ENCODE results near the gene TIFAB. TPM values are rescaled to one million over a fixed set of nuclear protein-coding genes. Genes with fewer than 3 reads are reported as not detected.

TIFAB gene
- polyA plus RNA-seq, 1 of the 3 experiments (the other 2 are of a cell fraction), result not detected

DNA sequence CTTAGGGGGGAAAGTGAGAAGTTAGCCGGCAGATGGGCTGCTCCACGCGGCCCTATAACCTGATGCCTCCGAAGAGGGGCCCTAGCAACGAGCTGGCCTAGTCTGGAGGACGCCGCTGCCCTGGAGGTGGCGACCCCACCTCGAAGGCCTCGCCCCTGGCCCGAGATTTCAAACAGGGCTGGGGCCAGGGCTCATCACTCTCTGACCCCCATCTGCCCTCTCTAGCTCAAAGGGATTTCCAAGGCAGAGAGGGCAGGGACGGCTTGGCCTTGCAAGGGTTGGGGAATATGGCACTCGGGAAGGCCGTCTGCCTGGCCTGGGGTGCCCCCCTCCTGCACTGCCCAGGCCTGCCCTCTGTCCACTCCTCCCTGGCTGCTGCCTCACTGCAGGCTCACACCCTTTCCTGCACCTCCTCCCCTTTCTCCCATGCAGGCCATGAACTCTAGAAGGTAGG lies 25.5 kb upstream of the TIFAB start:
- H3K4me3 ChIP-seq (ENCODE audit: low read depth in 2 of 2, low read length in 1 of 2), result no peak overlapping the region
- WGBS (ENCODE audit: low lambda C conversion rate), result 71% methylated on average over 13 of the region's 14 CpGs
- ChIA-PET POLR2A (interaction anchor here (0.6 kb wide), 1 partner anchor 994 kb away, joined by 3 read pairs; no protein-coding TSS in a partner anchor), CTCF (interaction anchor here (1.8 to 3.9 kb wide), 3 partner anchors 10 to 74 kb away, joined by 6 to 52 read pairs (median 13); no protein-coding TSS in a partner anchor)
- H3F3A ChIP-seq (replicated peaks; ENCODE audit: insufficient read depth), result no peaks in the 10 kb centered on the region
- no peaks in the 10 kb centered on the region for H3K9me2 ChIP-seq
- no peaks in the 10 kb centered on the region for H3K9me3 ChIP-seq
- H3K9ac ChIP-seq, result no peak overlapping the region
- TF ChIP-seq SMC3 (IDR thresholded peaks at IDR 0.05; ENCODE audit: low read depth, low read length) (no peak), RCOR1 (IDR thresholded peaks at IDR 0.05; ENCODE audit: low read length) (no peak), ELF1 (IDR thresholded peaks at IDR 0.05) (no peak), POLR2AphosphoS5 (IDR thresholded peaks at IDR 0.05; ENCODE audit: low read depth, low read length) (no peak), TCF12 (IDR thresholded peaks at IDR 0.05) (no peak), FOXM1 (IDR thresholded peaks at IDR 0.05; ENCODE audit: low read depth) (no peak), GABPA (IDR thresholded peaks at IDR 0.05; ENCODE audit: low read depth) (no peak), MXI1 (IDR thresholded peaks at IDR 0.05; ENCODE audit: low read depth, low read length) (no peak), JUND (IDR thresholded peaks at IDR 0.05) (no peak), NFIC (IDR thresholded peaks at IDR 0.05; ENCODE audit: borderline replicate concordance) (no peak), REST (IDR thresholded peaks at IDR 0.05; ENCODE audit: low read depth, low read length) (no peak)
- TF ChIP-seq, protein P1, sequence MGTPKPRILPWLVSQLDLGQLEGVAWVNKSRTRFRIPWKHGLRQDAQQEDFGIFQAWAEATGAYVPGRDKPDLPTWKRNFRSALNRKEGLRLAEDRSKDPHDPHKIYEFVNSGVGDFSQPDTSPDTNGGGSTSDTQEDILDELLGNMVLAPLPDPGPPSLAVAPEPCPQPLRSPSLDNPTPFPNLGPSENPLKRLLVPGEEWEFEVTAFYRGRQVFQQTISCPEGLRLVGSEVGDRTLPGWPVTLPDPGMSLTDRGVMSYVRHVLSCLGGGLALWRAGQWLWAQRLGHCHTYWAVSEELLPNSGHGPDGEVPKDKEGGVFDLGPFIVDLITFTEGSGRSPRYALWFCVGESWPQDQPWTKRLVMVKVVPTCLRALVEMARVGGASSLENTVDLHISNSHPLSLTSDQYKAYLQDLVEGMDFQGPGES (IDR thresholded peaks at IDR 0.05; ENCODE audit: low read depth, low read length), result no peak
- TF ChIP-seq, protein P2, sequence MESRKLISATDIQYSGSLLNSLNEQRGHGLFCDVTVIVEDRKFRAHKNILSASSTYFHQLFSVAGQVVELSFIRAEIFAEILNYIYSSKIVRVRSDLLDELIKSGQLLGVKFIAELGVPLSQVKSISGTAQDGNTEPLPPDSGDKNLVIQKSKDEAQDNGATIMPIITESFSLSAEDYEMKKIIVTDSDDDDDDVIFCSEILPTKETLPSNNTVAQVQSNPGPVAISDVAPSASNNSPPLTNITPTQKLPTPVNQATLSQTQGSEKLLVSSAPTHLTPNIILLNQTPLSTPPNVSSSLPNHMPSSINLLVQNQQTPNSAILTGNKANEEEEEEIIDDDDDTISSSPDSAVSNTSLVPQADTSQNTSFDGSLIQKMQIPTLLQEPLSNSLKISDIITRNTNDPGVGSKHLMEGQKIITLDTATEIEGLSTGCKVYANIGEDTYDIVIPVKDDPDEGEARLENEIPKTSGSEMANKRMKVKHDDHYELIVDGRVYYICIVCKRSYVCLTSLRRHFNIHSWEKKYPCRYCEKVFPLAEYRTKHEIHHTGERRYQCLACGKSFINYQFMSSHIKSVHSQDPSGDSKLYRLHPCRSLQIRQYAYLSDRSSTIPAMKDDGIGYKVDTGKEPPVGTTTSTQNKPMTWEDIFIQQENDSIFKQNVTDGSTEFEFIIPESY (IDR thresholded peaks at IDR 0.05; ENCODE audit: borderline replicate concordance, low read depth), result no peak
- TF ChIP-seq, protein P3, sequence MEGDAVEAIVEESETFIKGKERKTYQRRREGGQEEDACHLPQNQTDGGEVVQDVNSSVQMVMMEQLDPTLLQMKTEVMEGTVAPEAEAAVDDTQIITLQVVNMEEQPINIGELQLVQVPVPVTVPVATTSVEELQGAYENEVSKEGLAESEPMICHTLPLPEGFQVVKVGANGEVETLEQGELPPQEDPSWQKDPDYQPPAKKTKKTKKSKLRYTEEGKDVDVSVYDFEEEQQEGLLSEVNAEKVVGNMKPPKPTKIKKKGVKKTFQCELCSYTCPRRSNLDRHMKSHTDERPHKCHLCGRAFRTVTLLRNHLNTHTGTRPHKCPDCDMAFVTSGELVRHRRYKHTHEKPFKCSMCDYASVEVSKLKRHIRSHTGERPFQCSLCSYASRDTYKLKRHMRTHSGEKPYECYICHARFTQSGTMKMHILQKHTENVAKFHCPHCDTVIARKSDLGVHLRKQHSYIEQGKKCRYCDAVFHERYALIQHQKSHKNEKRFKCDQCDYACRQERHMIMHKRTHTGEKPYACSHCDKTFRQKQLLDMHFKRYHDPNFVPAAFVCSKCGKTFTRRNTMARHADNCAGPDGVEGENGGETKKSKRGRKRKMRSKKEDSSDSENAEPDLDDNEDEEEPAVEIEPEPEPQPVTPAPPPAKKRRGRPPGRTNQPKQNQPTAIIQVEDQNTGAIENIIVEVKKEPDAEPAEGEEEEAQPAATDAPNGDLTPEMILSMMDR (IDR thresholded peaks at IDR 0.05), result no peak
- no peaks in the 10 kb centered on the region for H3K36me3 ChIP-seq (replicated peaks in 1 of 2; ENCODE audit: control insufficient read depth in 1 of 2, insufficient read depth in 2 of 2, low read length in 1 of 2)
- H3K27ac ChIP-seq (ENCODE audit: low read depth in 2 of 2, low read length in 1 of 2), result no peak overlapping the region
- H3K27me3 ChIP-seq (ENCODE audit: insufficient read depth), result peaks cover 11% of the 10 kb centered on the region
- H3K4me1 ChIP-seq (ENCODE audit: control insufficient read depth in 1 of 2, insufficient read depth in 2 of 2, low read depth in 1 of 2, low read length in 1 of 2), result peaks cover 0 to 2% of the 10 kb centered on the region in 2 experiments; a peak in 1 of 4 replicates
- H3K79me2 ChIP-seq (ENCODE audit: insufficient read depth), result no peaks in the 10 kb centered on the region
- no peak overlapping the region for H3K4me2 ChIP-seq
- no peaks in the 10 kb centered on the region for H4K20me1 ChIP-seq (ENCODE audit: insufficient read depth)
- H2AFZ ChIP-seq (ENCODE audit: low read depth), result no peak overlapping the region
- no peak for DNase-seq
